Stimulated activated CD4-positive, alpha-beta T cell treated with anti-CD3 and anti-CD28 coated beads, Interleukin-12 subunit alpha, Interleukin-12 subunit beta, amount 100 ng/mL, for 4 hours (primary cell): Measurements from ENCODE around the gene ROS1.
"Not testable (repeated sequence)": the region's sequence is repeated elsewhere in the genome, so short reads cannot be mapped to it uniquely, and the experiment has no call there.

Experiments used
- DNase-seq: peaks from one replicate; pipeline ENCODE4 v3.0.0-alpha.2; 2020

The ROS1 gene

GRCh38 chr6:117265410-117266256, 160.1 kb downstream of the ROS1 start, which contains the start of gene VGLL2:
Gene VGLL2, plus strand, starts transcription at chr6:117265558. Its CDS starts 206 bp downstream, at chr6:117265764.
- DNase-seq: no peak

- no peak for DNase-seq
These were observed 160.9 kb downstream of the ROS1 start for GRCh38 chr6:117264692-117265409.

- DNase-seq: no peak
These were observed 161.4 kb downstream of the ROS1 start for GRCh38 chr6:117264369-117264691.

- no peak for DNase-seq
These were observed 162.3 kb downstream of the ROS1 start for GRCh38 chr6:117263353-117263927.

GRCh38 chr6:117262799-117263198, 162.9 kb downstream of the ROS1 start:
- DNase-seq: no peak

- no peak for DNase-seq
These were observed 172.0 kb downstream of the ROS1 start for GRCh38 chr6:117253785-117254184.

GRCh38 chr6:117244979-117245378, 180.8 kb downstream of the ROS1 start:
- not testable (repeated sequence) for DNase-seq

GRCh38 chr6:117244571-117244970, 181.2 kb downstream of the ROS1 start:
- DNase-seq: not testable (repeated sequence)
